HepG2 (cell line): ENCODE results near the gene NCKAP5L. TPM values are rescaled to one million over a fixed set of nuclear protein-coding genes. Genes with fewer than 3 reads are reported as not detected.

ENCODE experiments used
- HOXA5 ChIP-seq: sonication (generic); formaldehyde crosslinking; IDR thresholded peaks from 2 replicates; pipeline ENCODE4 v1.4.0; 2020; ENCODE audit warnings: missing genetic modification reagents
- MED1 ChIP-seq: sonication (generic); formaldehyde crosslinking; IDR thresholded peaks from 2 replicates; pipeline ENCODE4 v1.4.0; 2020; ENCODE audit warnings: missing genetic modification reagents
- NR2F2 ChIP-seq: IDR thresholded peaks from 2 replicates; pipeline ENCODE4 v1.6.1; 2012; ENCODE audit warnings: low read depth, inconsistent platforms, borderline replicate concordance
- PTBP1 ChIP-seq: fragments of 200-400 bp; formaldehyde crosslinking; IDR thresholded peaks from 2 replicates; pipeline ENCODE4 v1.6.1; 2018; ENCODE audit warnings: low read length, low read depth; ENCODE audit not compliant: poor library complexity, severe bottlenecking
- RARA ChIP-seq: IDR thresholded peaks from 2 replicates; pipeline ENCODE4 v1.6.1; 2016; ENCODE audit warnings: missing genetic modification reagents, missing compliant biosample characterization
- STAT5B ChIP-seq: sonication (generic); formaldehyde crosslinking; IDR thresholded peaks from 2 replicates; pipeline ENCODE4 v1.4.0; 2020; ENCODE audit warnings: missing genetic modification reagents
- ZBTB3 ChIP-seq: sonication (generic); formaldehyde crosslinking; IDR thresholded peaks from 2 replicates; pipeline ENCODE4 v1.4.0; 2020; ENCODE audit warnings: low read depth, mild to moderate bottlenecking, moderate library complexity, missing genetic modification reagents, borderline replicate concordance
- ZNF235 ChIP-seq: sonication (generic); formaldehyde crosslinking; IDR thresholded peaks from 2 replicates; pipeline ENCODE4 v1.8.1; 2023; ENCODE audit warnings: mild to moderate bottlenecking, missing genetic modification reagents, borderline replicate concordance
- ZNF296 ChIP-seq: sonication (generic); formaldehyde crosslinking; conservative IDR thresholded peaks from 2 replicates; pipeline ENCODE4 v1.5.0; 2020; ENCODE audit warnings: mild to moderate bottlenecking, missing genetic modification reagents
- ZNF383 ChIP-seq: sonication (generic); formaldehyde crosslinking; IDR thresholded peaks from 2 replicates; pipeline ENCODE4 v1.4.0; 2020; ENCODE audit warnings: missing genetic modification reagents, mild to moderate bottlenecking, borderline replicate concordance
- ZNF75D ChIP-seq: sonication (generic); formaldehyde crosslinking; IDR thresholded peaks from 2 replicates; pipeline ENCODE4 v1.8.1; 2023; ENCODE audit warnings: missing genetic modification reagents, mild to moderate bottlenecking, borderline replicate concordance
- polyA plus RNA-seq, 8 experiments: library from polyadenylated mRNA; depleted of rRNA in 3 of 8; stranded (reverse) in 7 of 8; unstranded in 1 of 8; fragments of >200 nt; fragmentation: Illumina TruSeq in 4 of 8; extraction: Trizol in 4 of 8; gene quantifications; 2 replicates each; pipeline versions ENCODE4 v1.2.1 to v1.2.3, GENCODE V29; 2011 to 2016; ENCODE audit warnings: low read depth in 4 of 8, missing spikeins in 1 of 8, mixed read lengths in 1 of 8; ENCODE audit not compliant: insufficient read depth in 1 of 8
- total RNA-seq, 5 experiments: library from RNA; depleted of rRNA; stranded (reverse); fragments of >200 nt; fragmentation: Illumina TruSeq; extraction: Trizol; gene quantifications; 2 replicates each; pipeline ENCODE4 v1.2.3, GENCODE V29; 2016; ENCODE audit warnings: low read depth in 1 of 5
- TF ChIP-seq, protein P1 (sequence below): sonication (generic); formaldehyde crosslinking; IDR thresholded peaks from 2 replicates; pipeline ENCODE4 v1.9.0; 2021; ENCODE audit warnings: missing genetic modification reagents, borderline replicate concordance
- TF ChIP-seq, protein P2 (sequence below): sonication (generic); formaldehyde crosslinking; IDR thresholded peaks from 2 replicates; pipeline ENCODE4 v1.4.0; 2020; ENCODE audit warnings: missing genetic modification reagents
- TF ChIP-seq, protein P3 (sequence below): sonication (generic); formaldehyde crosslinking; IDR thresholded peaks from 2 replicates; pipeline ENCODE4 v1.4.0; 2020; ENCODE audit warnings: missing genetic modification reagents, mild to moderate bottlenecking, borderline replicate concordance
- TF ChIP-seq, protein P4 (sequence below): sonication (generic); formaldehyde crosslinking; IDR thresholded peaks from 2 replicates; pipeline ENCODE4 v1.8.0; 2022; ENCODE audit warnings: missing genetic modification reagents, mild to moderate bottlenecking, borderline replicate concordance
- TF ChIP-seq, protein P5 (sequence below): sonication (generic); formaldehyde crosslinking; IDR thresholded peaks from 2 replicates; pipeline ENCODE4 v1.5.0; 2020; ENCODE audit warnings: missing genetic modification reagents, mild to moderate bottlenecking, borderline replicate concordance
- TF ChIP-seq, protein P6 (sequence below): sonication (generic); formaldehyde crosslinking; IDR thresholded peaks from 2 replicates; pipeline ENCODE4 v1.4.0; 2020; ENCODE audit warnings: mild to moderate bottlenecking, missing genetic modification reagents
- TF ChIP-seq, protein P7 (sequence below): sonication (generic); formaldehyde crosslinking; IDR thresholded peaks from 2 replicates; pipeline ENCODE4 v1.4.0; 2020; ENCODE audit warnings: missing genetic modification reagents

The NCKAP5L gene
- total and polyA plus RNA-seq, 2 of the 13 experiments (the other 11 are each of a cell fraction or from before 2014, with no cell fraction given) = 4.1 to 9.0 TPM

DNA sequence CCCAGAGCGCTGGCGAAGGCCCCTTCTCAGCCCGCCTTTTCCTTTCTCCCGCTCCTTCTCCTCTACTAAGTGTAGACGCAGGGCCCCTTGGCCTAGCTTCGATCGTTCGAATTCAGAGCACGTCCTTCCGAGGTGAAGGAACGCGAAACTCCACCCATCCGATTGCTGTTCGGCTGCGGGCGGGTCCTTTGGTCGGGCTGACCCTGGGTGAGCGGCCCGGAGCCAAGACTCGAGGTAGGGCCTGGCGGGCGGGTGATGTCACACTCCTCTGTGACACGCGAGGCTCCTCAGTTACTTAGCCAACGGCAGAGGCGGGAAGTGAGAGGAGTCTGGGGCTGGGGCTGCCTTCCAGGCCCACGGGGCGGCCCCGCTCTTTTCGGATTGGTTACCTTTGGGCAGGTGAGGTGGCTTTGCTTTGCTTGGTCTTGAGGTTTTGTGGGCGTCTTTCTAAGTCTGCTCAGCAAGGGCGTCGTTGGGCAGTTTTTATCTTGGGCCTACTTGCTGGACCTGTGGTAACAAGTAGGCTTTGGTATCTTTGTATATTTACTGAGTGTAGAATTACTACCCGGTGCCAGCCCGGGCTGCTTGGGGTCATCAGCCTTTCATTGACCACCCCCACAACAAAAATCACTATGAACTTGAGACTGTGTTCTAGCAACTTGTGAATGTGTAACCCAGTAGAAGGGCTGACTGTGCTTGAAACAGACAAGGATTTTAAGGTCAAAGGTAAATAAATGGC is 86.2 kb downstream of the NCKAP5L start (continued):
- TF ChIP-seq, protein P1, sequence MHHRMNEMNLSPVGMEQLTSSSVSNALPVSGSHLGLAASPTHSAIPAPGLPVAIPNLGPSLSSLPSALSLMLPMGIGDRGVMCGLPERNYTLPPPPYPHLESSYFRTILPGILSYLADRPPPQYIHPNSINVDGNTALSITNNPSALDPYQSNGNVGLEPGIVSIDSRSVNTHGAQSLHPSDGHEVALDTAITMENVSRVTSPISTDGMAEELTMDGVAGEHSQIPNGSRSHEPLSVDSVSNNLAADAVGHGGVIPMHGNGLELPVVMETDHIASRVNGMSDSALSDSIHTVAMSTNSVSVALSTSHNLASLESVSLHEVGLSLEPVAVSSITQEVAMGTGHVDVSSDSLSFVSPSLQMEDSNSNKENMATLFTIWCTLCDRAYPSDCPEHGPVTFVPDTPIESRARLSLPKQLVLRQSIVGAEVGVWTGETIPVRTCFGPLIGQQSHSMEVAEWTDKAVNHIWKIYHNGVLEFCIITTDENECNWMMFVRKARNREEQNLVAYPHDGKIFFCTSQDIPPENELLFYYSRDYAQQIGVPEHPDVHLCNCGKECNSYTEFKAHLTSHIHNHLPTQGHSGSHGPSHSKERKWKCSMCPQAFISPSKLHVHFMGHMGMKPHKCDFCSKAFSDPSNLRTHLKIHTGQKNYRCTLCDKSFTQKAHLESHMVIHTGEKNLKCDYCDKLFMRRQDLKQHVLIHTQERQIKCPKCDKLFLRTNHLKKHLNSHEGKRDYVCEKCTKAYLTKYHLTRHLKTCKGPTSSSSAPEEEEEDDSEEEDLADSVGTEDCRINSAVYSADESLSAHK (CRISPR knock-in tag) = no peak
- TF ChIP-seq, protein P2, sequence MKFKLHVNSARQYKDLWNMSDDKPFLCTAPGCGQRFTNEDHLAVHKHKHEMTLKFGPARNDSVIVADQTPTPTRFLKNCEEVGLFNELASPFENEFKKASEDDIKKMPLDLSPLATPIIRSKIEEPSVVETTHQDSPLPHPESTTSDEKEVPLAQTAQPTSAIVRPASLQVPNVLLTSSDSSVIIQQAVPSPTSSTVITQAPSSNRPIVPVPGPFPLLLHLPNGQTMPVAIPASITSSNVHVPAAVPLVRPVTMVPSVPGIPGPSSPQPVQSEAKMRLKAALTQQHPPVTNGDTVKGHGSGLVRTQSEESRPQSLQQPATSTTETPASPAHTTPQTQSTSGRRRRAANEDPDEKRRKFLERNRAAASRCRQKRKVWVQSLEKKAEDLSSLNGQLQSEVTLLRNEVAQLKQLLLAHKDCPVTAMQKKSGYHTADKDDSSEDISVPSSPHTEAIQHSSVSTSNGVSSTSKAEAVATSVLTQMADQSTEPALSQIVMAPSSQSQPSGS (CRISPR knock-in tag) = 0 out of 2 replicates have a peak, but pooled peaks have one; percentile 11
- TF ChIP-seq, protein P3, sequence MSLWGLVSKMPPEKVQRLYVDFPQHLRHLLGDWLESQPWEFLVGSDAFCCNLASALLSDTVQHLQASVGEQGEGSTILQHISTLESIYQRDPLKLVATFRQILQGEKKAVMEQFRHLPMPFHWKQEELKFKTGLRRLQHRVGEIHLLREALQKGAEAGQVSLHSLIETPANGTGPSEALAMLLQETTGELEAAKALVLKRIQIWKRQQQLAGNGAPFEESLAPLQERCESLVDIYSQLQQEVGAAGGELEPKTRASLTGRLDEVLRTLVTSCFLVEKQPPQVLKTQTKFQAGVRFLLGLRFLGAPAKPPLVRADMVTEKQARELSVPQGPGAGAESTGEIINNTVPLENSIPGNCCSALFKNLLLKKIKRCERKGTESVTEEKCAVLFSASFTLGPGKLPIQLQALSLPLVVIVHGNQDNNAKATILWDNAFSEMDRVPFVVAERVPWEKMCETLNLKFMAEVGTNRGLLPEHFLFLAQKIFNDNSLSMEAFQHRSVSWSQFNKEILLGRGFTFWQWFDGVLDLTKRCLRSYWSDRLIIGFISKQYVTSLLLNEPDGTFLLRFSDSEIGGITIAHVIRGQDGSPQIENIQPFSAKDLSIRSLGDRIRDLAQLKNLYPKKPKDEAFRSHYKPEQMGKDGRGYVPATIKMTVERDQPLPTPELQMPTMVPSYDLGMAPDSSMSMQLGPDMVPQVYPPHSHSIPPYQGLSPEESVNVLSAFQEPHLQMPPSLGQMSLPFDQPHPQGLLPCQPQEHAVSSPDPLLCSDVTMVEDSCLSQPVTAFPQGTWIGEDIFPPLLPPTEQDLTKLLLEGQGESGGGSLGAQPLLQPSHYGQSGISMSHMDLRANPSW (CRISPR knock-in tag) = no peak
- peak; percentile 78 for TF ChIP-seq PTBP1
- 0 out of 2 replicates have a peak, but pooled peaks have one; percentile 48 for TF ChIP-seq NR2F2
- TF ChIP-seq, protein P4, sequence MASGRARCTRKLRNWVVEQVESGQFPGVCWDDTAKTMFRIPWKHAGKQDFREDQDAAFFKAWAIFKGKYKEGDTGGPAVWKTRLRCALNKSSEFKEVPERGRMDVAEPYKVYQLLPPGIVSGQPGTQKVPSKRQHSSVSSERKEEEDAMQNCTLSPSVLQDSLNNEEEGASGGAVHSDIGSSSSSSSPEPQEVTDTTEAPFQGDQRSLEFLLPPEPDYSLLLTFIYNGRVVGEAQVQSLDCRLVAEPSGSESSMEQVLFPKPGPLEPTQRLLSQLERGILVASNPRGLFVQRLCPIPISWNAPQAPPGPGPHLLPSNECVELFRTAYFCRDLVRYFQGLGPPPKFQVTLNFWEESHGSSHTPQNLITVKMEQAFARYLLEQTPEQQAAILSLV (CRISPR knock-in tag) = no peak
- peak; percentile 86 for TF ChIP-seq RARA
- no peak for TF ChIP-seq ZNF296
- TF ChIP-seq, protein P5, sequence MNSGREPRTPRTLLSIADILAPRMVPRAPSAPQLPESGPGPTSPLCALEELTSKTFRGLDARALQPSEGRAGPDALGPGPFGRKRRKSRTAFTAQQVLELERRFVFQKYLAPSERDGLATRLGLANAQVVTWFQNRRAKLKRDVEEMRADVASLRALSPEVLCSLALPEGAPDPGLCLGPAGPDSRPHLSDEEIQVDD = no peak
- TF ChIP-seq, protein P6, sequence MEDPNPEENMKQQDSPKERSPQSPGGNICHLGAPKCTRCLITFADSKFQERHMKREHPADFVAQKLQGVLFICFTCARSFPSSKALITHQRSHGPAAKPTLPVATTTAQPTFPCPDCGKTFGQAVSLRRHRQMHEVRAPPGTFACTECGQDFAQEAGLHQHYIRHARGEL (CRISPR knock-in tag) = no peak
- no peak for TF ChIP-seq ZNF75D (CRISPR knock-in tag)
- TF ChIP-seq ZNF383 (CRISPR knock-in tag) = 0 out of 2 replicates have a peak, but pooled peaks have one; percentile 12
- 0 out of 2 replicates have a peak, but pooled peaks have one; percentile 74 for TF ChIP-seq ZBTB3 (CRISPR knock-in tag)
- TF ChIP-seq ZNF235 (CRISPR knock-in tag) = peak; percentile 62; the same call in 1 of the 2 replicates
- no peak for TF ChIP-seq STAT5B (CRISPR knock-in tag)
- TF ChIP-seq, protein P7, sequence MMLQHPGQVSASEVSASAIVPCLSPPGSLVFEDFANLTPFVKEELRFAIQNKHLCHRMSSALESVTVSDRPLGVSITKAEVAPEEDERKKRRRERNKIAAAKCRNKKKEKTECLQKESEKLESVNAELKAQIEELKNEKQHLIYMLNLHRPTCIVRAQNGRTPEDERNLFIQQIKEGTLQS (CRISPR knock-in tag) = no peak; the same call in 1 of the 2 replicates
- no peak; the same call in 1 of the 2 replicates for TF ChIP-seq HOXA5 (CRISPR knock-in tag)
- TF ChIP-seq MED1 (CRISPR knock-in tag) = 0 out of 2 replicates have a peak, but pooled peaks have one; percentile 36
